ENCODE data around the gene GAMT. TPM values are rescaled to one million over a fixed set of nuclear protein-coding genes. Genes with fewer than 3 reads are reported as not detected.

Gene GAMT
- total and polyA plus RNA-seq, 5 experiments from 2014 or later = 14.0 to 33.6 (median 29.4) TPM

GRCh38 chr19:1431759-1432506, 30.6 kb upstream of the GAMT start:
- DNase-seq (no peak), ATAC-seq (no peak)
- POLR2A ChIA-PET = interaction anchor here (0.5 to 1.2 kb wide), 3 partner anchors 22 to 461 kb away, joined by 3 to 4 read pairs (median 4); no protein-coding TSS in a partner anchor
- Mint-ChIP-seq H3K9me3 (no peaks in the 10 kb centered on the region), H3K27ac (no peak overlapping the region), H3K4me3 (no peak overlapping the region), H3K4me1 (peaks cover 0 to 2% (median 0%) of the 10 kb centered on the region in 4 donors), H3K27me3 (no peaks in the 10 kb centered on the region), H3K36me3 (peaks cover 0 to 39% (median 0%) of the 10 kb centered on the region in 3 donors)

DNA sequence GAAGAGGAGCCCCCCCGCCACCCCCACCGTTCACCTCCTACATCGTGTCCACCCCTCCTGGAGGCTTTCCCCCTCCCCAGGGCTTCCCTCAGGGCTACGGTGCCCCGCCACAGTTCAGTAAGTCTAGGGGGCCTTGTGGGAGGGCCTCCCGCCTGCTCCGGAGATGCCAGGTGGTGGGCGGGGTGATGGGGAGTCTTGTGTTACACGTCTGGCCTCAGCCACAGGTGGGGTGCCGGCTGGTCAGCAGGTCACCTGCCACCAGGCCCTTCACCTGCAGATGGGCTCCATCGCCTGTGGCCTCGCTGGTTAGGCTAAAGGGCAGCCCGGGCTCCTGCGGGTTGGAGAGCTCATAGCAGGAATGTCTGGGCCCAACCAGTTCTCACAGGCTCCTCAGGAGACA, 28.9 kb upstream of the GAMT start:
- ATAC-seq = no peak
- Mint-ChIP-seq H3K27ac (no peak overlapping the region), H3K4me1 (peaks cover 0 to 2% (median 0%) of the 10 kb centered on the region in 4 donors), H3K9me3 (no peaks in the 10 kb centered on the region), H3K4me3 (no peak overlapping the region), H3K27me3 (no peaks in the 10 kb centered on the region), H3K36me3 (peaks cover 0 to 47% (median 0%) of the 10 kb centered on the region in 3 donors)
- POLR2A ChIA-PET = no interaction called here
- no peak for DNase-seq

- H3K27ac Mint-ChIP-seq = peak overlapping the region in 1 of 10 donors; percentile 54
- peaks cover 0 to 2% (median 0%) of the 10 kb centered on the region in 4 donors for H3K4me1 Mint-ChIP-seq
- H3K4me3 Mint-ChIP-seq = no peak overlapping the region
- DNase-seq (no peak), ATAC-seq (no peak)
- POLR2A ChIA-PET = interaction anchor here (1.1 kb wide), 1 partner anchor 12 kb away, joined by 3 read pairs; no protein-coding TSS in a partner anchor
- no peaks in the 10 kb centered on the region for H3K9me3 Mint-ChIP-seq
- no peaks in the 10 kb centered on the region for H3K27me3 Mint-ChIP-seq
- H3K36me3 Mint-ChIP-seq = peaks cover 0 to 51% (median 4%) of the 10 kb centered on the region in 3 donors
Observed at GRCh38 chr19:1429750-1430149, 28.4 kb upstream of the GAMT start.

GRCh38 chr19:1428738-1429391, 27.5 kb upstream of the GAMT start:
- no peak for ATAC-seq
- H3K36me3 Mint-ChIP-seq = peaks cover 0 to 57% (median 4%) of the 10 kb centered on the region in 3 donors

GRCh38 chr19:1427221-1427920, 26.0 kb upstream of the GAMT start:
- POLR2A ChIA-PET = interaction anchor here (1.0 to 1.3 kb wide), 2 partner anchors 9 to 10 kb away, joined by 3 to 5 read pairs; no protein-coding TSS in a partner anchor
- Mint-ChIP-seq H3K27ac (no peak overlapping the region), H3K4me1 (peaks cover 0 to 2% (median 0%) of the 10 kb centered on the region in 4 donors), H3K9me3 (no peaks in the 10 kb centered on the region), H3K36me3 (peaks cover 0 to 69% (median 5%) of the 10 kb centered on the region in 3 donors), H3K27me3 (no peaks in the 10 kb centered on the region), H3K4me3 (no peak overlapping the region)
- ATAC-seq (no peak), DNase-seq (no peak)

More at GRCh38 chr19:1428738-1429391, 27.5 kb upstream of the GAMT start:
- peaks cover 0 to 2% (median 0%) of the 10 kb centered on the region in 4 donors for H3K4me1 Mint-ChIP-seq
- no peaks in the 10 kb centered on the region for H3K27me3 Mint-ChIP-seq
- no peaks in the 10 kb centered on the region for H3K9me3 Mint-ChIP-seq
- POLR2A ChIA-PET = interaction anchor here (0.7 to 1.1 kb wide), 2 partner anchors 13 to 16 kb away, joined by 3 read pairs; no protein-coding TSS in a partner anchor
- H3K27ac Mint-ChIP-seq = no peak overlapping the region
- DNase-seq = no peak
- H3K4me3 Mint-ChIP-seq = no peak overlapping the region

- H3K27ac Mint-ChIP-seq = no peak overlapping the region
- peaks cover 0 to 71% (median 6%) of the 10 kb centered on the region in 3 donors for H3K36me3 Mint-ChIP-seq
- peaks cover 0 to 1% (median 0%) of the 10 kb centered on the region in 4 donors for H3K4me1 Mint-ChIP-seq
- no peaks in the 10 kb centered on the region for H3K9me3 Mint-ChIP-seq
- POLR2A ChIA-PET = interaction anchor here (1.3 kb wide), 1 partner anchor 9 kb away, joined by 3 read pairs; no protein-coding TSS in a partner anchor
- no peak for ATAC-seq
- H3K4me3 Mint-ChIP-seq = no peak overlapping the region
- no peaks in the 10 kb centered on the region for H3K27me3 Mint-ChIP-seq
- DNase-seq = no peak
Observed at GRCh38 chr19:1426736-1427135, 25.4 kb upstream of the GAMT start.

GRCh38 chr19:1425902-1426301, 24.6 kb upstream of the GAMT start:
- no peaks in the 10 kb centered on the region for H3K27me3 Mint-ChIP-seq

DNA sequence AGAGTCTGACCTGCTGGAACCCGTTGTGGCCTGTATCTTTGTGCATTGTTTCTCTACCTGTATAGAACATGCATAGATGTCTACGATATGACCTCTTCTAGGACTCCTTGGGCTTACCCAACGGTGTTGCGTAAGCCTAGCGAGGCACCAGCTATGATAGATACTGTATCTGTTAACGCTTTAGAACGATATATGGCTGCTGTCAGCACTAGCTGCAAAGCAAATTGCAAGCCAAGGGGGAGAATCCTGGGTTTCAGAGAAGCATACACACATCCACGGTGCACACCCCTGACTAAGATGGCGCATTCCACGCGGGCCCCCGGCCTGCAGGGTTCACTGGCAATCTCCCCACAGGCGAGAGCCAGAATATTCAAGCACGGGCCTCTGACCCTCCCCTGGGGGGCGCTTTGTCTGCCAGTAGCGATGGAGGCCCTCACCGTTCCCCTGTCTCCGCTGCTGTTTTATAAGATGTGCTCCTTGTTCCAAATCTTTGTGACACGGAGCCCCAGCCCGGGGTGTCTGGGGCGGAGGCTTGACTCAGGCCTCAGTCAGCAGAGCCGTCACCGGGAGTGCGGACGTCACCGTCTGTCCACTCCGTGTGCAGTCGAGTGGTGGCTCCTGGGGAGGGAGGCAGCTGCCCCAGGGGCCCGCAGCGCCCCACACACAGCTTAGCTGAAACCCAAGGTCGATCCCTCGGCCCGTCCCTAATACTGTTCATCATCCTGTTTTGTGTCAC, 23.9 kb upstream of the GAMT start:
- no peak overlapping the region for H3K4me3 Mint-ChIP-seq
- DNase-seq (no peak), ATAC-seq (no peak)
- H3K27me3 Mint-ChIP-seq = no peaks in the 10 kb centered on the region
- peak overlapping the region in 2 of 10 donors; percentile 17 to 49 for H3K27ac Mint-ChIP-seq
- POLR2A ChIA-PET = no interaction called here
- peaks cover 0 to 66% (median 11%) of the 10 kb centered on the region in 3 donors for H3K36me3 Mint-ChIP-seq
- H3K4me1 Mint-ChIP-seq = peaks cover 0 to 2% (median 0%) of the 10 kb centered on the region in 4 donors
- H3K9me3 Mint-ChIP-seq = no peaks in the 10 kb centered on the region

More at GRCh38 chr19:1425902-1426301, 24.6 kb upstream of the GAMT start:
- peaks cover 0 to under 1% (median 0%) of the 10 kb centered on the region in 4 donors for H3K4me1 Mint-ChIP-seq
- ATAC-seq = no peak
- H3K9me3 Mint-ChIP-seq = no peaks in the 10 kb centered on the region
- peaks cover 0 to 68% (median 8%) of the 10 kb centered on the region in 3 donors for H3K36me3 Mint-ChIP-seq
- H3K4me3 Mint-ChIP-seq = no peak overlapping the region
- no peak for DNase-seq
- POLR2A ChIA-PET = no interaction called here
- no peak overlapping the region for H3K27ac Mint-ChIP-seq

DNA sequence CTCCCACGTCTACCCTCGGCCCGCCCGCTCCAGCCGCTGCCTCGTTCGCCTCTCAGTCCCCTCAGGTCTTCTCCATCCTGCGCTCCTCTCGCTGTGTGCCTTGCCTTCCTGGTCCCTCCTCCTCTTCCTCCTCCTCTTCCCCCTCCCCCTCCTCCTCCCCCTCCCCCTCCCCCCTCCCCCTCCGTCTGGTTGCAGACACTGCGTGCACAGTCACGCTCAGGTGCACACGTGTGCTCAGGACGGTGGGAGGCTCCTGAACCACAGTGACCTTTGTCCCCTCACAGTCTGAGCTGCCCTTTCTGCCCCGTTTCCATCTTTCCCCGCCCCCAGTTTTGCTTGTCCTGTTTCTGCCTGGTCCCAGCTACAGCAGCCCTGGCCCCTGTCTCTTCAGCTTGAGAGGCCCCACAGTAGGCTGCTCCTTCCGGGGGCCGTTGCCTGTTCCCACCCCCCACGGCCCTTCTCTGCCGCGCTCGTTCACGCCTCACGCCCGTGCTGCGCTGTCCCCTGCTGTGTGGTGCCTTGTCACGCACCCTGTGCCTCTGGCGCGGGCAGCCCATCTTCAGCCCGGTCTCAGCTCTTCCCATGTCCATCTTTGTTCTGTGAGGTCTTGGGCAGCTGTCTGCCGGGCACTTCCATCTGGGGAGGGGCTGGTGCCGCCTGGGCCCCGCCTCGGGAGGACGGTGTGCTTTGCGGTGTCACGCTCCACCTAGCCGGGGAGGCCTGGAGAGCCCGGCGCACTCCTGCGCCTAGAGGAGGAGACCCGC, 23.0 kb upstream of the GAMT start:
- POLR2A ChIA-PET = no interaction called here
- Mint-ChIP-seq H3K4me3 (no peak overlapping the region), H3K36me3 (peaks cover 0 to 67% (median 13%) of the 10 kb centered on the region in 3 donors), H3K9me3 (no peaks in the 10 kb centered on the region), H3K4me1 (peaks cover 0 to 2% (median 0%) of the 10 kb centered on the region in 4 donors), H3K27ac (peak overlapping the region in 1 of 10 donors; percentile 44), H3K27me3 (no peaks in the 10 kb centered on the region)
- ATAC-seq (no peak), DNase-seq (no peak)

- Mint-ChIP-seq H3K27me3 (no peaks in the 10 kb centered on the region), H3K36me3 (peaks cover 0 to 74% (median 14%) of the 10 kb centered on the region in 3 donors), H3K4me1 (peaks cover 0 to 2% (median 0%) of the 10 kb centered on the region in 4 donors), H3K9me3 (no peaks in the 10 kb centered on the region), H3K4me3 (no peak overlapping the region), H3K27ac (peak overlapping the region in 1 of 10 donors; percentile 29)
- no peak for ATAC-seq
- POLR2A ChIA-PET = no interaction called here
- no peak for DNase-seq
Observed at GRCh38 chr19:1423436-1424191, 22.3 kb upstream of the GAMT start.

DNA sequence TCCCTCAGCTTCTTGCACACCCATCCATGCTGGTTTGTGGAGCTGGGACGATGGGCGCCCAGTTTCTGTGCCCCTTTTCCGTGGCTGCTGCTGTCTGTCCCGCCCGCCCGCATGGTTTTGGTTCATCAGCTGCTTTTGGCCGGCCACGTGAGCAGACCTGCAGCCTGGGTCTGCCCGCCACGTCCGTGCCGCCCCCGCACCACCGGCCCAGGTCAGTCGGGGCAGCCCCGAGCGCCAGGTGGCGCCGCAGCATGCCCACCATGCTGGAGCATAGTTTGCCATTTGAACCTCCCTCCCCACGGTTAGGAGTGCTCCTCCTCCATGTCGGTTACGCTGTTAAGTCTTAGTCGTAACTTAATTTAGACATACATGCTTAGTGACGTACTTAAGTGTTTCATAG, 21.6 kb upstream of the GAMT start:
- POLR2A ChIA-PET = no interaction called here
- Mint-ChIP-seq H3K36me3 (peaks cover 0 to 76% (median 14%) of the 10 kb centered on the region in 3 donors), H3K27me3 (no peaks in the 10 kb centered on the region), H3K9me3 (no peaks in the 10 kb centered on the region), H3K4me3 (no peak overlapping the region), H3K4me1 (peaks cover 0 to 6% (median 0%) of the 10 kb centered on the region in 4 donors), H3K27ac (no peak overlapping the region)
- no peak for ATAC-seq
- DNase-seq = no peak

All from naive thymus-derived CD8-positive, alpha-beta T cell (primary cell).